TTC549 (cell line): ENCODE data around the gene CGB8.
"Not testable (repeated sequence)": the region's sequence is repeated elsewhere in the genome, so short reads cannot be mapped to it uniquely, and the experiment has no call there.

Experiments
- FAIRE-seq: peaks from 2 replicates; lab custom pipeline; 2012; peaks lifted over from hg19 to GRCh38; lab: Jason Lieb, UNC

CGB8 gene

GRCh38 chr19:49064768-49065611 is 16.1 kb upstream of the CGB8 start, which contains the start of gene NTF4:
Gene NTF4 (minus strand): TSS chr19:49064818. CDS start chr19:49061997, 2,821 bp downstream.
- no peak for FAIRE-seq

- FAIRE-seq: no peak
Observed at GRCh38 chr19:49064029-49064629, 15.2 kb upstream of the CGB8 start.

- no peak for FAIRE-seq
Observed at GRCh38 chr19:49061445-49061844, 12.5 kb upstream of the CGB8 start.

GRCh38 chr19:49061000-49061399 is 12.1 kb upstream of the CGB8 start:
- FAIRE-seq: no peak

- no peak for FAIRE-seq
Observed at GRCh38 chr19:49059053-49059452, 10.1 kb upstream of the CGB8 start.

- FAIRE-seq: no peak
Observed at GRCh38 chr19:49058562-49058961, 9.7 kb upstream of the CGB8 start.

GRCh38 chr19:49057636-49058234 is 8.8 kb upstream of the CGB8 start, which contains the start of gene CGB7:
Gene CGB7 (minus strand): TSS chr19:49057749. CDS start chr19:49055375, 2,374 bp downstream.
- FAIRE-seq: no peak

- FAIRE-seq: not testable (repeated sequence)
Observed at GRCh38 chr19:49056902-49057596, 8.1 kb upstream of the CGB8 start.

- no peak for FAIRE-seq
Observed at GRCh38 chr19:49056101-49056901, 7.4 kb upstream of the CGB8 start.

GRCh38 chr19:49050376-49051033 is 1.6 kb upstream of the CGB8 start:
- FAIRE-seq: not testable (repeated sequence)

- not testable (repeated sequence) for FAIRE-seq
Observed at GRCh38 chr19:49049834-49050233, 923 bp upstream of the CGB8 start.

GRCh38 chr19:49043548-49043947 is 5.4 kb downstream of the CGB8 start, which contains the start of gene CGB5:
Gene CGB5 (plus strand): TSS chr19:49043848. CDS start chr19:49044210, 362 bp downstream.
- not testable (repeated sequence) for FAIRE-seq

GRCh38 chr19:49042666-49043065 is 6.2 kb downstream of the CGB8 start:
- FAIRE-seq: not testable (repeated sequence)

GRCh38 chr19:49042177-49042576 is 6.7 kb downstream of the CGB8 start:
- FAIRE-seq: no peak

- not testable (repeated sequence) for FAIRE-seq
Observed at GRCh38 chr19:49039736-49040135, 9.2 kb downstream of the CGB8 start.

GRCh38 chr19:49038557-49039276 is 10.2 kb downstream of the CGB8 start:
- FAIRE-seq: not testable (repeated sequence)

GRCh38 chr19:49038111-49038510 is 10.8 kb downstream of the CGB8 start:
- FAIRE-seq: not testable (repeated sequence)

- FAIRE-seq: not testable (repeated sequence)
Observed at GRCh38 chr19:49036815-49037214, 12.1 kb downstream of the CGB8 start, which contains the start of gene CGB1. Gene CGB1 (minus strand): TSS chr19:49036895. CDS start chr19:49036711, 184 bp downstream.

- not testable (repeated sequence) for FAIRE-seq
Observed at GRCh38 chr19:49031642-49032301, 17.1 kb downstream of the CGB8 start, which contains the start of gene CGB2. Gene CGB2 (plus strand): TSS chr19:49031890. CDS start chr19:49032096, 206 bp downstream.
